Transverse colon (tissue), 4 donors: ENCODE data around the gene GRIA2. TPM values are rescaled to one million over a fixed set of nuclear protein-coding genes. Genes with fewer than 3 reads are reported as not detected.

ENCODE experiments used
- DNase-seq: peaks from one replicate; pipeline ENCODE4 v3.0.0-alpha.2; 2019
- H3K27ac ChIP-seq, 4 donors: fragments of 200-600 bp; sonication (generic); 2 replicates each; pipeline ENCODE4 v1.5.1; 2016 to 2018; ENCODE audit warnings: inconsistent platforms in 4 of 4
- H3K27me3 ChIP-seq: fragments of 200-600 bp; sonication (generic); 2 replicates; pipeline ENCODE4 v1.5.1; 2017; ENCODE audit warnings: inconsistent platforms
- H3K36me3 ChIP-seq, 4 donors: fragments of 200-600 bp; sonication (generic); 2 replicates each; pipeline ENCODE4 v1.5.1; 2017 to 2019; ENCODE audit warnings: inconsistent platforms in 4 of 4
- H3K4me1 ChIP-seq, 4 donors: fragments of 200-600 bp; sonication (generic); 2 replicates each; pipeline ENCODE4 v1.5.1; 2017 to 2020; ENCODE audit warnings: inconsistent platforms in 4 of 4
- H3K4me3 ChIP-seq, 4 donors: fragments of 200-600 bp; sonication (generic); 1 replicate in 1 of 4; 2 replicates in 3 of 4; pipeline versions ENCODE4 v1.5.1 to v1.6.1; 2017 to 2019; ENCODE audit warnings: inconsistent platforms in 4 of 4
- H3K9me3 ChIP-seq, 2 donors: fragments of 200-600 bp; sonication (generic); 2 replicates each; pipeline ENCODE4 v1.5.1; 2017 to 2019; ENCODE audit warnings: inconsistent platforms in 2 of 2
- CTCF ChIP-seq, 5 experiments: fragments of 200-600 bp in 3 of 5; fragments of 450-650 bp in 2 of 5; sonication (generic) in 3 of 5; IDR thresholded peaks; 1 replicate in 2 of 5; 2 replicates in 3 of 5; pipeline ENCODE4 v1.5.1; 2016 to 2017; ENCODE audit warnings: antibody characterized with exemption in 5 of 5, inconsistent platforms in 3 of 5, mild to moderate bottlenecking in 2 of 5, moderate library complexity in 1 of 5
- EP300 ChIP-seq: sonication (generic); formaldehyde crosslinking; IDR thresholded peaks from one replicate; pipeline ENCODE4 v1.6.1; 2017; ENCODE audit warnings: antibody characterized with exemption, low read depth
- POLR2A ChIP-seq: fragments of 450-650 bp; IDR thresholded peaks from one replicate; pipeline ENCODE4 v1.6.1; 2016; ENCODE audit warnings: antibody characterized with exemption, mild to moderate bottlenecking, moderate library complexity
- POLR2AphosphoS5 ChIP-seq, 3 donors: sonication (generic); formaldehyde crosslinking; IDR thresholded peaks; one replicate each; pipeline ENCODE4 v1.6.1; 2016; ENCODE audit warnings: antibody characterized with exemption in 3 of 3
- WGBS, 2 donors: methylation state at CpG; one replicate each; pipeline ENCODE4 v1.1.5; 2018; ENCODE audit warnings: low coverage in 1 of 2; 5-methylcytosine and 5-hydroxymethylcytosine counted together
- in situ Hi-C, 4 donors: fragments of 200-750 bp; cut with MboI; loops; one replicate each; pipeline versions ENCODE4 v1.15.0 to v1.15.1; 2017; ENCODE audit warnings: low sequenced_read_pairs in 3 of 4, low pct_ligation_motif_present in 1 of 4, low pct_unique_long_range_greater_than_20kb in 1 of 4
- intact Hi-C: fragments of 100-400 bp; cut with DNase I; formaldehyde crosslinking; loops from one replicate; pipeline ENCODE4 v1.15.1; 2023; ENCODE audit warnings: low total_unique reads
- total RNA-seq, 4 donors: library from RNA; depleted of rRNA; stranded (reverse); fragments of >200 nt; gene quantifications; one replicate each; pipeline ENCODE4 v1.1.0, GENCODE V29; 2016

GRIA2 gene
- total RNA-seq, 4 donors from 2014 or later: 0.14 to 10.1 TPM; not detected in 2

- no peak for DNase-seq
- Histone ChIP-seq H3K36me3 (no peaks in the 10 kb centered on the region), H3K4me1 (peaks cover 0 to 7% (median 0%) of the 10 kb centered on the region in 4 donors), H3K27me3 (peaks cover 64% of the 10 kb centered on the region), H3K9me3 (no peaks in the 10 kb centered on the region), H3K27ac (no peak overlapping the region), H3K4me3 (peak overlapping the region in 1 of 4 donors; percentile 23)
- in situ Hi-C loops: loop anchor here in 2 of 4 donors (25.0 kb wide), 2 partner anchors 740 to 765 kb away; no protein-coding TSS in a partner anchor
- intact Hi-C loops: no loop called here
- 19 to 24% methylated on average over 4 to 15 of the region's 15 CpGs for WGBS, 2 donors
- TF ChIP-seq POLR2A (no peak), EP300 (no peak), CTCF (IDR thresholded peaks at IDR 0.05) (no peak), POLR2AphosphoS5 (IDR thresholded peaks at IDR 0.05) (no peak)
Observed at GRCh38 chr4:157222771-157223160, 2.2 kb downstream of the GRIA2 start.

- Histone ChIP-seq H3K36me3 (no peaks in the 10 kb centered on the region), H3K27ac (no peak overlapping the region), H3K27me3 (peaks cover 61% of the 10 kb centered on the region), H3K4me1 (peaks cover 0 to 7% (median 0%) of the 10 kb centered on the region in 4 donors), H3K9me3 (no peaks in the 10 kb centered on the region), H3K4me3 (no peak overlapping the region)
- intact Hi-C loops: no loop called here
- WGBS, 2 donors: 42 to 60% methylated on average over 1 of the region's 1 CpG
- in situ Hi-C loops: loop anchor here in 2 of 4 donors (25.0 kb wide), 2 partner anchors 739 to 764 kb away; no protein-coding TSS in a partner anchor
- TF ChIP-seq POLR2A (no peak), CTCF (IDR thresholded peaks at IDR 0.05) (no peak), POLR2AphosphoS5 (IDR thresholded peaks at IDR 0.05) (no peak), EP300 (no peak)
- no peak for DNase-seq
Observed at GRCh38 chr4:157223456-157223855, 2.9 kb downstream of the GRIA2 start.

GRCh38 chr4:157225096-157225495 lies 4.6 kb downstream of the GRIA2 start:
- in situ Hi-C loops: no loop called here

GRCh38 chr4:157226035-157226434 lies 5.5 kb downstream of the GRIA2 start:
- no peak overlapping the region for H3K27ac ChIP-seq
- intact Hi-C loops: loop anchor here (5.0 kb wide), 1 partner anchor 726 kb away; no protein-coding TSS in a partner anchor

More at GRCh38 chr4:157225096-157225495, 4.6 kb downstream of the GRIA2 start:
- no peaks in the 10 kb centered on the region for H3K9me3 ChIP-seq
- WGBS, 2 donors: 31 to 60% methylated on average over 2 of the region's 2 CpGs
- no peak overlapping the region for H3K4me3 ChIP-seq
- peaks cover 44% of the 10 kb centered on the region for H3K27me3 ChIP-seq
- no peak for DNase-seq
- no peak for TF ChIP-seq POLR2AphosphoS5 (IDR thresholded peaks at IDR 0.05)
- TF ChIP-seq POLR2A: no peak
- TF ChIP-seq CTCF (IDR thresholded peaks at IDR 0.05): no peak
- no peak for TF ChIP-seq EP300
- intact Hi-C loops: loop anchor here (5.0 kb wide), 1 partner anchor 727 kb away; no protein-coding TSS in a partner anchor
- H3K4me1 ChIP-seq: peaks cover 0 to 7% (median 0%) of the 10 kb centered on the region in 4 donors
- H3K27ac ChIP-seq: no peak overlapping the region
- H3K36me3 ChIP-seq: no peaks in the 10 kb centered on the region

More at GRCh38 chr4:157226035-157226434, 5.5 kb downstream of the GRIA2 start:
- Histone ChIP-seq H3K9me3 (no peaks in the 10 kb centered on the region), H3K4me1 (peaks cover 0 to 7% (median 0%) of the 10 kb centered on the region in 4 donors), H3K4me3 (no peak overlapping the region), H3K36me3 (no peaks in the 10 kb centered on the region), H3K27me3 (peaks cover 35% of the 10 kb centered on the region)
- TF ChIP-seq EP300 (no peak), POLR2A (no peak), CTCF (IDR thresholded peaks at IDR 0.05) (no peak), POLR2AphosphoS5 (IDR thresholded peaks at IDR 0.05) (no peak)
- in situ Hi-C loops: no loop called here
- DNase-seq: no peak
- 93 to 96% methylated on average over 2 of the region's 2 CpGs for WGBS, 2 donors
